ENCODE data around the gene SOX2. TPM values are rescaled to one million over a fixed set of nuclear protein-coding genes. Genes with fewer than 3 reads are reported as not detected.

SOX2 gene
- total RNA-seq, 2 experiments from 2014 or later, result not detected

- Mint-ChIP-seq H3K27ac (no peak overlapping the region), H3K27me3 (peaks cover 95% of the 10 kb centered on the region), H3K4me3 (no peak overlapping the region), H3K36me3 (ENCODE audit: low read depth) (no peaks in the 10 kb centered on the region), H3K4me1 (ENCODE audit: low read depth) (peaks cover 27% of the 10 kb centered on the region), H3K9me3 (peaks cover 7% of the 10 kb centered on the region)
- H3K27ac ChIP-seq (ENCODE audit: low read depth in 1 of 2, low read length in 2 of 2), result no peak overlapping the region
- H3K4me3 ChIP-seq (ENCODE audit: low read length), result no peak overlapping the region
- intact Hi-C loops (cut with DNase I, micrococcal nuclease), result no loop called here
- H3K4me1 ChIP-seq (ENCODE audit: insufficient read depth, low read length), result peaks cover 26% of the 10 kb centered on the region
- H3K27me3 ChIP-seq (ENCODE audit: control insufficient read depth in 1 of 2, insufficient read depth in 2 of 2, low read length in 2 of 2), result peaks cover 59 to 88% of the 10 kb centered on the region in 2 experiments
- no peak for ATAC-seq (ENCODE audit: poor library complexity)
- no peak for DNase-seq
- H3K9me3 ChIP-seq (ENCODE audit: control insufficient read depth in 1 of 2, insufficient read depth in 1 of 2, low read length in 2 of 2), result peaks cover 9 to 22% of the 10 kb centered on the region in 2 experiments
- no peak for TF ChIP-seq CTCF (IDR thresholded peaks at IDR 0.05)
- no peaks in the 10 kb centered on the region for H3K36me3 ChIP-seq (ENCODE audit: insufficient read depth, low read length)
- ChIA-PET CTCF (no interaction called here), POLR2A (no interaction called here)
Measured at GRCh38 chr3:181698263-181698954, 13.3 kb upstream of the SOX2 start.

- Histone ChIP-seq H3K9me3 (ENCODE audit: control insufficient read depth in 1 of 2, insufficient read depth in 1 of 2, low read length in 2 of 2) (peaks cover 14 to 31% of the 10 kb centered on the region in 2 experiments), H3K36me3 (ENCODE audit: insufficient read depth, low read length) (no peaks in the 10 kb centered on the region), H3K4me1 (ENCODE audit: insufficient read depth, low read length) (peaks cover 26% of the 10 kb centered on the region), H3K27ac (ENCODE audit: low read depth in 1 of 2, low read length in 2 of 2) (no peak overlapping the region), H3K4me3 (ENCODE audit: low read length) (no peak overlapping the region), H3K27me3 (ENCODE audit: control insufficient read depth in 1 of 2, insufficient read depth in 2 of 2, low read length in 2 of 2) (peaks cover 69 to 91% of the 10 kb centered on the region in 2 experiments)
- ChIA-PET CTCF (no interaction called here), POLR2A (no interaction called here)
- peaks cover 7% of the 10 kb centered on the region for H3K9me3 Mint-ChIP-seq
- H3K27ac Mint-ChIP-seq, result no peak overlapping the region
- ATAC-seq (ENCODE audit: poor library complexity), result no peak
- H3K27me3 Mint-ChIP-seq, result peaks cover 94% of the 10 kb centered on the region
- no peak overlapping the region for H3K4me3 Mint-ChIP-seq
- DNase-seq, result no peak
- H3K36me3 Mint-ChIP-seq (ENCODE audit: low read depth), result no peaks in the 10 kb centered on the region
- H3K4me1 Mint-ChIP-seq (ENCODE audit: low read depth), result peaks cover 31% of the 10 kb centered on the region
- intact Hi-C loops (cut with DNase I, micrococcal nuclease), result no loop called here
- TF ChIP-seq CTCF (IDR thresholded peaks at IDR 0.05), result no peak
Measured at GRCh38 chr3:181699171-181699903, 12.4 kb upstream of the SOX2 start.

- H3K36me3 Mint-ChIP-seq (ENCODE audit: low read depth), result no peaks in the 10 kb centered on the region
Measured at GRCh38 chr3:181700168-181701087, 11.3 kb upstream of the SOX2 start.

More at GRCh38 chr3:181700168-181701087, 11.3 kb upstream of the SOX2 start:
- CTCF ChIA-PET, result interaction anchor here (1.1 kb wide), 2 partner anchors 9 to 11 kb away, joined by 3 to 4 read pairs; no protein-coding TSS in a partner anchor
- peaks cover 18 to 34% of the 10 kb centered on the region in 2 experiments for H3K9me3 ChIP-seq (ENCODE audit: control insufficient read depth in 1 of 2, insufficient read depth in 1 of 2, low read length in 2 of 2)
- peaks cover 97% of the 10 kb centered on the region for H3K27me3 Mint-ChIP-seq
- H3K4me1 Mint-ChIP-seq (ENCODE audit: low read depth), result peaks cover 31% of the 10 kb centered on the region
- peaks cover 7% of the 10 kb centered on the region for H3K9me3 Mint-ChIP-seq
- H3K27me3 ChIP-seq (ENCODE audit: control insufficient read depth in 1 of 2, insufficient read depth in 2 of 2, low read length in 2 of 2), result peaks cover 73 to 91% of the 10 kb centered on the region in 2 experiments
- no peak overlapping the region for H3K27ac Mint-ChIP-seq
- no peak overlapping the region for H3K27ac ChIP-seq (ENCODE audit: low read depth in 1 of 2, low read length in 2 of 2)
- peak overlapping the region; percentile 7 for H3K4me3 ChIP-seq (ENCODE audit: low read length)
- H3K36me3 ChIP-seq (ENCODE audit: insufficient read depth, low read length), result no peaks in the 10 kb centered on the region
- peak overlapping the region; percentile 21 for H3K4me3 Mint-ChIP-seq
- intact Hi-C loops (cut with DNase I, micrococcal nuclease), result no loop called here
- DNase-seq, result peak in 7 of 14 experiments; percentile 18 to 74 (median 45)
- H3K4me1 ChIP-seq (ENCODE audit: insufficient read depth, low read length), result peaks cover 26% of the 10 kb centered on the region
- TF ChIP-seq CTCF (IDR thresholded peaks at IDR 0.05), result peak; percentile 53
- ATAC-seq (ENCODE audit: poor library complexity), result peak; percentile 57
- POLR2A ChIA-PET, result no interaction called here
